Neuron (in vitro differentiated cells): ENCODE results near the gene OR1I1.
"Not testable (repeated sequence)": the region's sequence is repeated elsewhere in the genome, so short reads cannot be mapped to it uniquely, and the experiment has no call there.

Experiments
- H2AFZ ChIP-seq: one replicate; pipeline ENCODE4 v1.6.1; 2013; ENCODE audit warnings: low read depth, mild to moderate bottlenecking, inconsistent platforms, low read length, moderate library complexity
- H3K27me3 ChIP-seq: one replicate; pipeline ENCODE4 v1.6.1; 2013; ENCODE audit warnings: low read length; ENCODE audit not compliant: insufficient read depth
- H3K36me3 ChIP-seq: one replicate; pipeline ENCODE4 v1.6.1; 2013; ENCODE audit warnings: low read length; ENCODE audit not compliant: insufficient read depth
- H3K4me1 ChIP-seq: one replicate; pipeline ENCODE4 v1.6.1; 2013; ENCODE audit warnings: low read length; ENCODE audit not compliant: insufficient read depth
- H3K4me3 ChIP-seq: 2 replicates; pipeline ENCODE4 v1.5.1; 2013; ENCODE audit warnings: mild to moderate bottlenecking, low read length, moderate library complexity
- H3K9me3 ChIP-seq: one replicate; pipeline ENCODE4 v1.6.1; 2013; ENCODE audit warnings: low read length

The OR1I1 gene, protein sequence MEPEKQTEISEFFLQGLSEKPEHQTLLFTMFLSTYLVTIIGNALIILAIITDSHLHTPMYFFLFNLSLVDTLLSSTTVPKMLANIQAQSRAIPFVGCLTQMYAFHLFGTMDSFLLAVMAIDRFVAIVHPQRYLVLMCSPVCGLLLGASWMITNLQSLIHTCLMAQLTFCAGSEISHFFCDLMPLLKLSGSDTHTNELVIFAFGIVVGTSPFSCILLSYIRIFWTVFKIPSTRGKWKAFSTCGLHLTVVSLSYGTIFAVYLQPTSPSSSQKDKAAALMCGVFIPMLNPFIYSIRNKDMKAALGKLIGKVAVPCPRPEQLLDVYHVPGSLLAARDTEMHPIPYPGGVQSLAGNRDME

DNA sequence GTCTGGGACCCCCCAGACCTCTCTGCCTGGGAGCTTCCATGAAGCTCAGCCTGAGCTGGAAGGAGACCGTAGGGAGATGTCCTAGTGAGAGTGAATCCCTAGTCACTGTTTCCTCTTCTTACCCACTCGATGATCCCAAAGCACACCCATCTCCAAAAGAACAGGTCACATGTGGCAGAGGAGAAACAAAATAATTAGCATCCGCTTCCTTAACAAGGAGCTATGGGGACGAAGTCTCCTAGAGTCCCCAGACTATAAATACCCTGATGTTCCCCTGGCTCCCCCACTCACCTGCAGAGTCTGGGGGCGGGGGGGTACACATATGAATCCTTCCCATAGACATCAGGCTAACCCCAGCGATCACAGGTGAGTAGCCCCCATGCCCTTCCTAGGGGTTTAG lies at the start of gene OR1I1:
TSS of gene OR1I1 (plus strand) at position 301 of the 400 bp plus-strand sequence. CDS start 4,855 bp downstream, outside the sequence.
- Histone ChIP-seq H3K27me3 (peaks cover 26% of the 10 kb centered on the region), H3K36me3 (no peaks in the 10 kb centered on the region), H2AFZ (no peak within 1 kb of the TSS), H3K9me3 (no peaks in the 10 kb centered on the region), H3K4me3 (no peak within 1 kb of the TSS), H3K4me1 (no peaks in the 10 kb centered on the region)

DNA sequence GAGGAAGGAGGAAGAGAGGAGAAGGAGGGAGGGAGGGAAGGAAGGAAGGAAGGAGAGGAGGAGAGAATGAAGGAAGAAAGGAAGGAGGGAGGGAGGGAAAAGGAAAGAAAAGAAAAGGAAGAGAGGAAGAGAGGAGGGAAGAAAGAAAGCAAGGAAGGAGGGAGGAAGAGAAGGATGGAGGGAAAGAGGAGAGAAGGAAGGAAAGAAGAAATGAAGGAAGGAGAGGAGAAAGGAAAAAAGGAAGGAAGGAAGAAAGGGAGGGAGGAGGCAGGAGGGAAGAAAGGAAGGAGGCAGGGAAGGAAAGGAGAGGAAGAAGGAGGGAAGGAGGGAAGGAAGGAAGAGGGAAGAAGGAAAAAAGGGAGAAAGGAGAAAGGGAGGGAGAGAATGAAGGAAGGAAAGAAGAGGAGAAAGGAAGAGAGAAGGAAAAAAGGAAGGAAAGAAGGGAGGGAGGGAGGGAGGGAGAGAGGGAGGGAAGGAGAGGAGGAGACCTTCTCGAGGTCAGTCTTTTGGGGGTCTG lies 46.2 kb upstream of the OR1I1 start:
- H3K27me3 ChIP-seq, result peaks cover 8% of the 10 kb centered on the region
- H2AFZ ChIP-seq, result no peak overlapping the region
- no peak overlapping the region for H3K4me3 ChIP-seq
- H3K36me3 ChIP-seq, result no peaks in the 10 kb centered on the region
- H3K9me3 ChIP-seq, result no peaks in the 10 kb centered on the region
- H3K4me1 ChIP-seq, result no peaks in the 10 kb centered on the region

DNA sequence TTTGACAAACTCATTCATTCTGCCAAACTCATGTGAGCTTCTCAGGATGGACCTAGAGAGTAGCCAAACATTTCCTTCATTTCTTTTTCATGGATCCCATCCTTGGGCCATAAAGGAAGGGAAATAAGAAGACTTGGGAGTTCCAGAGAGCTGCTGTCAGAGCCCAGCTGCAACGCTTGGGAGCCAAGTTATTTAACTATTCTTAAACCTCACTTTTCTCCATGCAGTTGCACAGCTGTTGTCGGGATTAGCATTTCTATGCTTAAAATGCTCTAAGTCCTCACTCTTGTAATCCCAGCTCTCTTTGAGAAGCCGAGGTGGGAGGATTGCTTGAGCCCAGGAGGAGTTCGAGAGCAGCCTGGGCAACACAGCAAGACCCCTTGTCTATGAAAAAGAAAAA lies 44.4 kb upstream of the OR1I1 start:
- Histone ChIP-seq H3K36me3 (no peaks in the 10 kb centered on the region), H3K27me3 (peaks cover 8% of the 10 kb centered on the region), H3K9me3 (no peaks in the 10 kb centered on the region), H3K4me1 (no peaks in the 10 kb centered on the region), H3K4me3 (no peak overlapping the region), H2AFZ (no peak overlapping the region)

DNA sequence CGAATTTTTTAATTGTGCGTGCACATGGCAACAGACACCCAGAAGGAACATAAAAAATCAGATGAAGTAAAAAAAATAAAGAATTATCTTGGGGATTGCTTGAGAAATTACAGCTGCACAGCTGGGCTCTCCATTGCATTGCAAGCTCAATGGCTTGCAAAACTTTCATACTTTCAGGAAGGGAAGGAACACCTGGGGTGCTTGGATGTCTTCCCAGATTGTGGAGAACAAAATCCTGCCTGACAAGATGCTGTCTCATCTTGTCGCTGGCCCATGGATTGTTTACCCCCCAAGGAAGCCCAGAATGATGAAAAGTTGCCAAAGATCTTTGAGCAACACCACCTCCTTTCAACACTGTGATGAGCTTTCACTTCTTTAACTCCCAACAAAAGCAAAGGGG lies 43.7 kb upstream of the OR1I1 start:
- Histone ChIP-seq H3K4me1 (no peaks in the 10 kb centered on the region), H3K9me3 (no peaks in the 10 kb centered on the region), H2AFZ (no peak overlapping the region), H3K27me3 (peaks cover 8% of the 10 kb centered on the region), H3K4me3 (no peak overlapping the region), H3K36me3 (no peaks in the 10 kb centered on the region)

DNA sequence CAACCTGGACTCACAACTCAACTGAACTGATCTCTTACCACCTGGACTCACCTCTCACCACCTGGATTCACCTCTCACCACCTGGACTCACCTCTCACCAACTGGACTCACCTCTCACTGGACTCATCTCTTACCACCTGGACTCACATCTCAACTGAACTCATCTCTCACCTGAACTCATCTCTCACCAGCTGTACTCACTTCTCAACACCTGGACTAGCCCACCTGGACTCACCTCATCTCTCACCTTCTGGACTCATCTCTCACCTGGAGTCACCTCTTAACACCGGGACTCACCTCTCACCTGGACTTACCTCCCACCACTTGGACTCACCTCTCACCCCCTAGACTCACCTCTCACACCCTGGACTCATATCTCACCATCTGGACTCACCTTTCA lies 40.0 kb upstream of the OR1I1 start:
- Histone ChIP-seq H3K4me1 (no peaks in the 10 kb centered on the region), H3K36me3 (no peaks in the 10 kb centered on the region), H3K4me3 (no peak overlapping the region), H3K9me3 (no peaks in the 10 kb centered on the region), H3K27me3 (peaks cover 7% of the 10 kb centered on the region), H2AFZ (no peak overlapping the region)

DNA sequence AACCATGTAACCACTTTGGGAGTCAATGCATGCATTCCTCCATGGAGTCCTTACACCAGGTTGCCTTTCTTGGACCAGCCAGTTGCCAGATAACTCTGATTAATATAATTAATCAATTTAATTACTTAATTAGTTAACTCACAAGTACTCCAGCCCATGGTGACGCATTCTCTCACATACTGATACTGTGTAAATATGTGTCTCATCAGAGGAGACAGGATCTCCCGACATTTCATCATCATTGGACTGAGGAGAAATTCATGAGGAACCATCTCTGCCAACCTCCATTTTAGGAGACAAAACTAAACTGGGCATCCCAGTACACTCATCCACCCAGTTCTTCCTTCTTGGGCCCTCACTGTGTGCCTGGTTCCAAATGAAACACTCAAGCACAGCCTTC lies 39.2 kb upstream of the OR1I1 start:
- Histone ChIP-seq H3K36me3 (no peaks in the 10 kb centered on the region), H2AFZ (no peak overlapping the region), H3K27me3 (peaks cover under 1% of the 10 kb centered on the region), H3K9me3 (no peaks in the 10 kb centered on the region), H3K4me1 (no peaks in the 10 kb centered on the region), H3K4me3 (no peak overlapping the region)

DNA sequence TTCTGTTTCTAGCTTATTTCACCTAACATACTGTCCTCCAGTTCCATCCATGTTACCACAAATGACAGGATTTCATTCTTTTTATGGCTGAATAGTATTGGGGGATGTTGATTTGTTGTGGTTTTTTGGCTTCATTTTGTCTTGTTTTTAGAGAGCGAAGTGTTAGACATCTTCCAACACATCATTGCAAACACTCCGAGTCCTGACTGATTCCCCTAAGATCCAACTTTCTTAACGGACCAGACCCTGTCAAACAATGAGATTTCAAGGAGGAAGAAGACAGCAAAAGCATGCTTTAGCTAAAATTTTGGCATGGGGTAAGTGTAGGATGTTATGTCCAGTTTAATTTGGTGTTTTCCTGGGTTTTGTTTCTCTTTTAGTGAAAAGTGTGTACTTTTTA lies 36.5 kb upstream of the OR1I1 start:
- H2AFZ ChIP-seq, result no peak overlapping the region
- H3K36me3 ChIP-seq, result no peaks in the 10 kb centered on the region
- H3K4me3 ChIP-seq, result no peak overlapping the region
- H3K9me3 ChIP-seq, result no peaks in the 10 kb centered on the region
- H3K4me1 ChIP-seq, result no peaks in the 10 kb centered on the region
- peaks cover 3% of the 10 kb centered on the region for H3K27me3 ChIP-seq

DNA sequence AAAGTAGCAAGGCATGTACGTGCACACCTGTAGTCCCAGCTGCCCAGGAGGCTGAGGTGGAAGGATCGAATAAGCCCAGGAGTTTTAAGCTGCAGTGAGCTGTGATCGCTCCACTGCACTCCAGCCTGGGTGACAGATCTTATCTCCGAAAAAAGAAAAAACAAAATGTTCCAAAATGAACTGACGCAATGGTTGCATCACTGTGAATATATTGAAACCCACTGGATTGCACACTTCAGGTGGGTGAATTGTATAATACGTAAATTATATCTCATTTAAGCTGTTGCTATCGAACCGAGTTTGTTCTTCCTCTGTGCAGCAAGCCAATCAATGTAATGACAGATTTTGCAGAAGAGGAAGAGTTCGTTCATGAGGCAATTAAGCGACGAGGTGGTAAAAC lies 34.3 kb upstream of the OR1I1 start:
- H3K36me3 ChIP-seq, result no peaks in the 10 kb centered on the region
- no peak overlapping the region for H2AFZ ChIP-seq
- H3K9me3 ChIP-seq, result no peaks in the 10 kb centered on the region
- peaks cover 3% of the 10 kb centered on the region for H3K27me3 ChIP-seq
- H3K4me3 ChIP-seq, result no peak overlapping the region
- H3K4me1 ChIP-seq, result no peaks in the 10 kb centered on the region

DNA sequence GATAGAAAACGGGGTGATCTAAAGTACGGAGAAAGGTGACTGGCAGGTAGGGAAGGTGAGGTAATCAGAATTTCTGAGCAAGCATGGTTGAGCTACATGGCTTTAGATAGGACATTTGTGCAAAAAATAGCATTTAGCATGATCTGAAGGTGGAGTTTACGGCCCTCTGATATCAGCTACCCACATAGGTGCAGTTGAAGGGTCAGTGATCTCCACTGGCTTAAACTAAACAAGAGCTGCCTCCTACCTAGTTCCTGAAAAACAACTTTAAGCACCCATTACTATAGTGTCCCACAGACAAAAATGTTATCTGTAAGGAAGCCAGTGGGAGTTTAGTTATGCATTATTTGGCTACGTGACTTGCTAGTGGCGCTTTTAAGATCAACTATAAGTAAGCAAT lies 33.9 kb upstream of the OR1I1 start:
- H3K27me3 ChIP-seq, result peaks cover 3% of the 10 kb centered on the region
- no peak overlapping the region for H2AFZ ChIP-seq
- no peaks in the 10 kb centered on the region for H3K36me3 ChIP-seq
- H3K4me1 ChIP-seq, result no peaks in the 10 kb centered on the region
- H3K4me3 ChIP-seq, result no peak overlapping the region
- no peaks in the 10 kb centered on the region for H3K9me3 ChIP-seq

DNA sequence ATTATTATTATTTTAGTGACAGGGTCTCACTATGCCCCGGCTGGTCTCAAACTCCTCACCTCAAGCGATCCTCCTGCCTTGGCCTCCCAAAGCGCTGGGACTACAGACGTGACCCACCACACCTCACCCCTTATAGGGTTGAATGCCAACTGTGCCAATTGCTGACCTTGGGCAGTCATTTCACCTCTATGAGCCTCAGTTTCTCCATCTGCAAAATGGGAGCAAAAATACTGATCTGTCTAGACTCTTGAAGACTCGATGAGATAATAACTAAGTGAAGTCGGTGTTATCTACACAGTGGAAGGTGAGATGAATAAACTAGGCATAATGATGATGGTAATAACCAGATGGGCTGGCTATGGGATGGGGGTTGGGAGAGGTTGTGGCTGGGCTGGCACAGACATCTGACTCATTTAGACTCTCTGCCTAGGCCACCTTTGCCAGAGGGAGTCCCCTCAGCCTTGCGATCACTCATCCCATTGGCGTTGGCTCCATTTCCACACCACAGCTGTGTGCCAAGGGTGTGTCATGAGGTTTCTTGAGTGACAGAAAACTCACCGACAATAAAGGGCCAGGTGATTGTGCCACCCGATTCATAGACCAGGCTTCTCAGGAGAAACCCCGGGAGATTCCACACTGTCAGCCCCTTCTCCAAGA lies 33.0 kb upstream of the OR1I1 start, which contains the start of gene CASP14:
TSS of gene CASP14 (plus strand) at position 596 of the 657 bp plus-strand sequence. CDS start 2,772 bp downstream, outside the sequence.
- H3K4me1 ChIP-seq, result no peaks in the 10 kb centered on the region
- H3K9me3 ChIP-seq, result no peaks in the 10 kb centered on the region

DNA sequence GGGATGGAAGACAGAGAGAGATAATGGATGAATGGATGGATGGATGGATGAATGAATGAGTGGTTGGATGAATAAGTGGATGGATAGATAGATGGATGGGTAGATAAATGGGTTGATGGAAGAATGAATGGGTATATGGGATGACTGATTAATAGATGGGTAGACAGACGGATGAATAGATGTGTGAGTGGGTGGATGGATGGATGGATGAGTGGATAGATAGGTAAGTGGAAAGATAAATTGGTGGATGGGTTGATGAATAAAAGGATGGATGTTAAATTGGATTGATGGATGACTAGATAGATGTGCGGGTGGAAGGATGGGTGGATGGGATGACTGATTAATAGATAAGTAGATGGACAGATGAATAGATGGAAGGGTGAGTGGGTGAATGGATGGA lies 31.4 kb upstream of the OR1I1 start:
- H3K9me3 ChIP-seq, result no peaks in the 10 kb centered on the region
- no peaks in the 10 kb centered on the region for H3K4me1 ChIP-seq
- peaks cover 3% of the 10 kb centered on the region for H3K27me3 ChIP-seq
- no peaks in the 10 kb centered on the region for H3K36me3 ChIP-seq
- H2AFZ ChIP-seq, result no peak overlapping the region
- no peak overlapping the region for H3K4me3 ChIP-seq

More for the DNA sequence above, 33.0 kb upstream of the OR1I1 start, which contains the start of gene CASP14:
- peaks cover 3% of the 10 kb centered on the region for H3K27me3 ChIP-seq
- no peaks in the 10 kb centered on the region for H3K36me3 ChIP-seq
- no peak within 1 kb of the TSS for H3K4me3 ChIP-seq
- H2AFZ ChIP-seq, result no peak within 1 kb of the TSS

DNA sequence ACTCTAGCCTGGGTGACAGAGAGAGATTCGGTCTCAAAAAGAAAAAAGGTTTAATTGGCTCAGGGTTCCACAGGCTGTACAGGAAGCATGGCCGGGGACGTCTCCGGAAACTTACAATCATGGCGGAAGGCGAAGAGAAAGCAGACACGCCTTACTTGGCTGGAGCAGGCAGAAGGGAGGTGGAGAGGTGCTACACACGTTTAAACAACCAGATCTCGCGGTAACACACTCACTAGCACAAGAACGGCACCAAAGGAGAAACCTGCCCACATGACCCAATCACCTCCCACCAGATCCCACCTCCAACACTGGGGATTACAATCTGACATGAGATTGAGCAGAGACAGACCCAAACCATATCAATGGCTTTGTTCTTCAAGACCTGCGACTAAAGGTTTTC lies 20.0 kb upstream of the OR1I1 start:
- peaks cover 2% of the 10 kb centered on the region for H3K9me3 ChIP-seq
- H3K36me3 ChIP-seq, result no peaks in the 10 kb centered on the region
- H3K27me3 ChIP-seq, result peaks cover 6% of the 10 kb centered on the region
- H2AFZ ChIP-seq, result no peak overlapping the region
- H3K4me3 ChIP-seq, result no peak overlapping the region
- no peaks in the 10 kb centered on the region for H3K4me1 ChIP-seq

DNA sequence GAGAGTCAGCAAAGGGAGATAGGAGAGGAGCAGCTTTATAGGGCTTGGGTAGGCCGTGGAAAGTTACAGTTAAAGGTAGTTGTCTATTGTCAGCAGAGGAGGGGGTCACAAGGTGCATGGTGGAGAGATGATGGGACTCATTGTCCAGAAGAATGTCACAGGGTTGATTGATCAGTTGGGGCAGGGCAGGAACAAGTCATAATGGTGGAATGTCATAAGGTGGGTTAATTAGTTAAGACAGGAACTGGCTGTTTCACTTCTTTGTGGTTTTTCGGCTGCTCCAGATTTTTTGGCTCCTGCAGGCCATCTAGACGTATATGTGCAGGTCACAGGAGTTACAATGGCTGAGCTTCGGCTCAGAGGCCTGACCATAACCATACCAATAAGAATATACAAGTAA lies 11.6 kb upstream of the OR1I1 start:
- not testable (repeated sequence) for H3K4me1 ChIP-seq, H3K27me3 ChIP-seq, H2AFZ ChIP-seq, H3K4me3 ChIP-seq, H3K9me3 ChIP-seq, H3K36me3 ChIP-seq
